Hepatocyte (in vitro differentiated cells): ENCODE measurements around the gene CDH5. TPM values are rescaled to one million over a fixed set of nuclear protein-coding genes. Genes with fewer than 3 reads are reported as not detected.

Experiments
- DNase-seq: peaks from one replicate; pipeline ENCODE4 v3.0.0-alpha.2; 2016; ENCODE audit warnings: low spot score
- H2AFZ ChIP-seq: fragments of 200-600 bp; sonication (generic); 2 replicates; pipeline ENCODE4 v1.6.0; 2016; ENCODE audit warnings: antibody characterized with exemption, mild to moderate bottlenecking
- H3K27ac ChIP-seq: fragments of 200-600 bp; sonication (generic); 2 replicates; pipeline ENCODE4 v1.5.1; 2016; ENCODE audit warnings: mild to moderate bottlenecking
- H3K27me3 ChIP-seq: fragments of 200-600 bp; sonication (generic); 2 replicates; pipeline ENCODE4 v1.6.1; 2016
- H3K36me3 ChIP-seq: fragments of 200-600 bp; sonication (generic); replicated peaks from 2 replicates; pipeline ENCODE4 v1.5.1; 2016; ENCODE audit warnings: low read depth; ENCODE audit not compliant: insufficient read depth
- H3K4me1 ChIP-seq: fragments of 200-600 bp; sonication (generic); 2 replicates; pipeline ENCODE4 v1.5.1; 2016; ENCODE audit warnings: mild to moderate bottlenecking, moderate library complexity; ENCODE audit not compliant: insufficient read depth
- H3K4me2 ChIP-seq: fragments of 200-600 bp; sonication (generic); 2 replicates; pipeline ENCODE4 v1.6.0; 2016
- H3K4me3 ChIP-seq: fragments of 200-600 bp; sonication (generic); 2 replicates; pipeline ENCODE4 v1.5.1; 2016; ENCODE audit warnings: mild to moderate bottlenecking
- H3K79me2 ChIP-seq: fragments of 200-600 bp; sonication (generic); 2 replicates; pipeline ENCODE4 v1.6.0; 2017; ENCODE audit warnings: mild to moderate bottlenecking
- H3K9me2 ChIP-seq: fragments of 200-600 bp; sonication (generic); replicated peaks from 2 replicates; pipeline ENCODE4 v1.6.0; 2017; ENCODE audit warnings: mild to moderate bottlenecking; ENCODE audit not compliant: insufficient read depth
- H3K9me3 ChIP-seq: fragments of 200-600 bp; sonication (generic); 2 replicates; pipeline ENCODE4 v1.5.1; 2016; ENCODE audit warnings: low read depth, mild to moderate bottlenecking
- H4K20me1 ChIP-seq: fragments of 200-600 bp; sonication (generic); 2 replicates; pipeline ENCODE4 v1.6.0; 2016; ENCODE audit warnings: mild to moderate bottlenecking; ENCODE audit not compliant: insufficient read depth, poor library complexity, severe bottlenecking
- CTCF ChIP-seq: fragments of 200-600 bp; sonication (generic); IDR thresholded peaks from 2 replicates; pipeline ENCODE4 v1.5.1; 2016; ENCODE audit warnings: antibody characterized with exemption, mild to moderate bottlenecking; ENCODE audit not compliant: poor library complexity
- EZH2 ChIP-seq: fragments of 200-600 bp; sonication (generic); IDR thresholded peaks from 2 replicates; pipeline ENCODE4 v1.6.1; 2016; ENCODE audit warnings: antibody characterized with exemption, mild to moderate bottlenecking, borderline replicate concordance
- EZH2phosphoT487 ChIP-seq: fragments of 200-600 bp; sonication (generic); IDR thresholded peaks from one replicate; pipeline ENCODE4 v1.6.1; 2018; ENCODE audit warnings: antibody characterized with exemption, mild to moderate bottlenecking, low read depth, moderate library complexity; ENCODE audit not compliant: unreplicated experiment, severe bottlenecking
- WGBS: methylation state at CpG from one replicate; pipeline ENCODE4 v1.1.6; 2016; ENCODE audit warnings: low lambda C conversion rate; ENCODE audit errors: missing lambda C conversion rate; 5-methylcytosine and 5-hydroxymethylcytosine counted together
- polyA plus RNA-seq: library from polyadenylated mRNA; unstranded; fragments of >200 nt; fragmentation: Nextera tagmentation; extraction: Ambion mirVana; gene quantifications from 2 replicates; pipeline ENCODE4 v1.2.1, GENCODE V29; 2016
- total RNA-seq: library from RNA; depleted of rRNA; stranded (reverse); fragments of >200 nt; gene quantifications from 2 replicates; pipeline ENCODE4 v1.2.3, GENCODE V29; 2014

CDH5 gene
- total and polyA plus RNA-seq, 2 experiments from 2014 or later: 0.88 to 2.2 TPM

DNA sequence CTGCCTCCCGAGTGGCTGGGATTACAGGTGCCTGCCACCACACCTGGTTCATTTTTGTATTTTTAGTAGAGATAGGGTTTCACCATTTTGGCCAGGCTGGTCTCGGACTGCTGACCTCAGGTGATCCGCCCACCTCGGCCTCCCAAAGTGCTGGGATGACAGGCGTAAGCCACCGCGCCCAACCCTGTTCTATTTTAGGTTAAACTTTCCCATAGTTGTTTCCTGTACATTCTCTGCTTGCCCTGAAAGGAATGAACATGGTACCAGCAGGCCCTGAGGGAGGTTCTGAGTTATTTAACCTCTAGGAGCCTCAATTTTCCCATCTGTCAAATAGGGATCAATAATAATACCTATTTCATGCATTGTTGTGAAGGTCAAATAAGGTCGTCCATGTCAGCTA, 11.0 kb upstream of the CDH5 start:
- H3K4me2 ChIP-seq: no peak overlapping the region
- no peaks in the 10 kb centered on the region for H3K4me1 ChIP-seq
- no peak overlapping the region for H3K27ac ChIP-seq
- no peaks in the 10 kb centered on the region for H3K9me3 ChIP-seq
- H3K36me3 ChIP-seq: no peaks in the 10 kb centered on the region
- H3K27me3 ChIP-seq: no peaks in the 10 kb centered on the region
- H3K79me2 ChIP-seq: no peaks in the 10 kb centered on the region
- 85% methylated on average over 8 of the region's 8 CpGs for WGBS
- H4K20me1 ChIP-seq: no peaks in the 10 kb centered on the region
- no peak for TF ChIP-seq EZH2phosphoT487
- TF ChIP-seq EZH2: no peak
- TF ChIP-seq CTCF: no peak
- H3K9me2 ChIP-seq: no peaks in the 10 kb centered on the region
- DNase-seq: no peak
- no peak overlapping the region for H3K4me3 ChIP-seq
- no peak overlapping the region for H2AFZ ChIP-seq

- 4% methylated on average over 5 of the region's 5 CpGs for WGBS
- no peak overlapping the region for H3K27ac ChIP-seq
- DNase-seq: peak; percentile 83
Measured at GRCh38 chr16:66357523-66357928, 9.0 kb upstream of the CDH5 start.

GRCh38 chr16:66358231-66358630, 8.3 kb upstream of the CDH5 start:
- H3K4me2 ChIP-seq: no peak overlapping the region
- TF ChIP-seq EZH2 (no peak), EZH2phosphoT487 (no peak), CTCF (no peak)
- no peaks in the 10 kb centered on the region for H3K27me3 ChIP-seq
- no peak overlapping the region for H3K4me3 ChIP-seq
- H3K27ac ChIP-seq: no peak overlapping the region
- DNase-seq: no peak
- H3K4me1 ChIP-seq: no peaks in the 10 kb centered on the region
- no peaks in the 10 kb centered on the region for H4K20me1 ChIP-seq
- no peaks in the 10 kb centered on the region for H3K79me2 ChIP-seq
- 100% methylated on average over 1 of the region's 1 CpG for WGBS
- H3K36me3 ChIP-seq: no peaks in the 10 kb centered on the region
- H3K9me2 ChIP-seq: no peaks in the 10 kb centered on the region
- H2AFZ ChIP-seq: no peak overlapping the region
- no peaks in the 10 kb centered on the region for H3K9me3 ChIP-seq

More at GRCh38 chr16:66357523-66357928, 9.0 kb upstream of the CDH5 start:
- Histone ChIP-seq H3K9me3 (no peaks in the 10 kb centered on the region), H3K79me2 (no peaks in the 10 kb centered on the region), H3K4me1 (no peaks in the 10 kb centered on the region), H2AFZ (no peak overlapping the region), H3K4me3 (no peak overlapping the region), H4K20me1 (no peaks in the 10 kb centered on the region), H3K4me2 (no peak overlapping the region), H3K27me3 (no peaks in the 10 kb centered on the region), H3K36me3 (no peaks in the 10 kb centered on the region), H3K9me2 (no peaks in the 10 kb centered on the region)
- TF ChIP-seq EZH2phosphoT487 (no peak), EZH2 (no peak), CTCF (peak; percentile 77)

- no peaks in the 10 kb centered on the region for H3K79me2 ChIP-seq
- no peaks in the 10 kb centered on the region for H3K27me3 ChIP-seq
- H3K4me1 ChIP-seq: no peaks in the 10 kb centered on the region
- H3K36me3 ChIP-seq: no peaks in the 10 kb centered on the region
- no peak overlapping the region for H3K27ac ChIP-seq
- no peak overlapping the region for H3K4me3 ChIP-seq
- no peak overlapping the region for H2AFZ ChIP-seq
- H3K9me3 ChIP-seq: no peaks in the 10 kb centered on the region
- TF ChIP-seq CTCF (no peak), EZH2phosphoT487 (no peak), EZH2 (no peak)
- H3K9me2 ChIP-seq: no peaks in the 10 kb centered on the region
- no peaks in the 10 kb centered on the region for H4K20me1 ChIP-seq
- no peak for DNase-seq
- H3K4me2 ChIP-seq: no peak overlapping the region
- 89% methylated on average over 10 of the region's 10 CpGs for WGBS
Measured at GRCh38 chr16:66359012-66359411, 7.5 kb upstream of the CDH5 start.
